HL-60 (cell line): ENCODE measurements around the gene LMNTD1.

ENCODE experiments used
- DNase-seq, 2 experiments: peaks; one replicate each; pipeline ENCODE4 v3.0.0-alpha.2; 2010 to 2020; ENCODE audit warnings: low read depth in 1 of 2, low spot score in 1 of 2
- H3K27ac ChIP-seq: fragments of 250-450 bp; sonication (Bioruptor Pico); replicated peaks from 2 replicates; pipeline ENCODE4 v1.5.1; 2020; ENCODE audit warnings: mild to moderate bottlenecking, moderate library complexity
- H3K27me3 ChIP-seq: fragments of 250-450 bp; sonication (Bioruptor Pico); 2 replicates; pipeline ENCODE4 v1.5.1; 2021; ENCODE audit warnings: mild to moderate bottlenecking, moderate library complexity; ENCODE audit not compliant: insufficient read depth, poor library complexity, severe bottlenecking
- H3K4me3 ChIP-seq: replicated peaks from 2 replicates; pipeline ENCODE4 v1.5.1; 2011; ENCODE audit warnings: mild to moderate bottlenecking, control low read depth, low read length; ENCODE audit not compliant: insufficient read depth
- CTCF ChIP-seq: IDR thresholded peaks from one replicate; pipeline ENCODE4 v1.5.1; 2011; ENCODE audit warnings: low read length, control low read depth, inconsistent platforms; ENCODE audit not compliant: insufficient read depth
- GABPA ChIP-seq: IDR thresholded peaks from 2 replicates; pipeline ENCODE4 v1.6.1; 2012; ENCODE audit warnings: low read depth
- POLR2AphosphoS5 ChIP-seq: IDR thresholded peaks from 2 replicates; pipeline ENCODE4 v1.6.1; 2012; ENCODE audit warnings: low read depth
- SPI1 ChIP-seq: IDR thresholded peaks from 2 replicates; pipeline ENCODE4 v1.6.1; 2012; ENCODE audit warnings: low read depth, mild to moderate bottlenecking, borderline replicate concordance
- TF ChIP-seq, protein P1 (sequence below): IDR thresholded peaks from 2 replicates; pipeline ENCODE4 v1.6.1; 2012; ENCODE audit warnings: low read depth; ENCODE audit not compliant: insufficient replicate concordance

LMNTD1 gene

GRCh38 chr12:25585662-25586061 lies 32.6 kb upstream of the LMNTD1 start:
- Histone ChIP-seq H3K27me3 (no peaks in the 10 kb centered on the region), H3K4me3 (no peak overlapping the region), H3K27ac (no peak overlapping the region)
- TF ChIP-seq POLR2AphosphoS5 (no peak), CTCF (no peak), SPI1 (no peak), GABPA (no peak)
- TF ChIP-seq, protein P1, sequence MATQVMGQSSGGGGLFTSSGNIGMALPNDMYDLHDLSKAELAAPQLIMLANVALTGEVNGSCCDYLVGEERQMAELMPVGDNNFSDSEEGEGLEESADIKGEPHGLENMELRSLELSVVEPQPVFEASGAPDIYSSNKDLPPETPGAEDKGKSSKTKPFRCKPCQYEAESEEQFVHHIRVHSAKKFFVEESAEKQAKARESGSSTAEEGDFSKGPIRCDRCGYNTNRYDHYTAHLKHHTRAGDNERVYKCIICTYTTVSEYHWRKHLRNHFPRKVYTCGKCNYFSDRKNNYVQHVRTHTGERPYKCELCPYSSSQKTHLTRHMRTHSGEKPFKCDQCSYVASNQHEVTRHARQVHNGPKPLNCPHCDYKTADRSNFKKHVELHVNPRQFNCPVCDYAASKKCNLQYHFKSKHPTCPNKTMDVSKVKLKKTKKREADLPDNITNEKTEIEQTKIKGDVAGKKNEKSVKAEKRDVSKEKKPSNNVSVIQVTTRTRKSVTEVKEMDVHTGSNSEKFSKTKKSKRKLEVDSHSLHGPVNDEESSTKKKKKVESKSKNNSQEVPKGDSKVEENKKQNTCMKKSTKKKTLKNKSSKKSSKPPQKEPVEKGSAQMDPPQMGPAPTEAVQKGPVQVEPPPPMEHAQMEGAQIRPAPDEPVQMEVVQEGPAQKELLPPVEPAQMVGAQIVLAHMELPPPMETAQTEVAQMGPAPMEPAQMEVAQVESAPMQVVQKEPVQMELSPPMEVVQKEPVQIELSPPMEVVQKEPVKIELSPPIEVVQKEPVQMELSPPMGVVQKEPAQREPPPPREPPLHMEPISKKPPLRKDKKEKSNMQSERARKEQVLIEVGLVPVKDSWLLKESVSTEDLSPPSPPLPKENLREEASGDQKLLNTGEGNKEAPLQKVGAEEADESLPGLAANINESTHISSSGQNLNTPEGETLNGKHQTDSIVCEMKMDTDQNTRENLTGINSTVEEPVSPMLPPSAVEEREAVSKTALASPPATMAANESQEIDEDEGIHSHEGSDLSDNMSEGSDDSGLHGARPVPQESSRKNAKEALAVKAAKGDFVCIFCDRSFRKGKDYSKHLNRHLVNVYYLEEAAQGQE = no peak
- no peak for DNase-seq

DNA sequence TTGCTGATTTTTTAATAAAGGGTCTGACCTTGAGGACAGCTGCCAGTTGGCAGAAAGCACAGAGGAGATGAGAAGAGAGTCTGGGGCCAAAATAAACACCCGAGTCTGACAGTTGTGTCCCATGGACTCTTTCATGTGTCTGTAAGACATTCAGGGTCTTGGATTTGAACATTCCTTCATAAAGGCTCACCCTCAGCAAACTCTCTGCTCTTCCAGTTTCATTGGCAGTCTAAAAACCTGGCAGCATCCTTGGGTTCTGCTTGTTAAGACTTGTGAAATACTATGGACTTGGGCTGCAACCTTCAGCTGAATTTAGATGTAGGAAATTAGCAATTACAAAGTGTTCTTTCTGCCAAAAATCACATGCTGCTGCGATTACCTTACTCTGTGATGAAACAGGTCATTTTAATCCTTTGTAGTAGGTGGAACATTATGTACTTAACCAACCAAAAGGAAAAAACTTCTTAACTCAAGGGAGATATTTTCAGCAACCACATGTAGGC lies 32.0 kb upstream of the LMNTD1 start:
- H3K4me3 ChIP-seq = no peak overlapping the region
- TF ChIP-seq POLR2AphosphoS5 = no peak
- TF ChIP-seq CTCF = no peak
- no peak for TF ChIP-seq SPI1
- no peak for TF ChIP-seq GABPA
- TF ChIP-seq, protein P1 = no peak
- no peak overlapping the region for H3K27ac ChIP-seq
- DNase-seq = no peak
- no peaks in the 10 kb centered on the region for H3K27me3 ChIP-seq

- Histone ChIP-seq H3K4me3 (no peak overlapping the region), H3K27ac (no peak overlapping the region), H3K27me3 (no peaks in the 10 kb centered on the region)
- TF ChIP-seq SPI1 (no peak), POLR2AphosphoS5 (no peak), GABPA (no peak), CTCF (no peak)
- TF ChIP-seq, protein P1 = no peak
- no peak for DNase-seq
These were observed 31.5 kb upstream of the LMNTD1 start for GRCh38 chr12:25584596-25584995.
